C4-2B (cell line): ENCODE results near the gene CACNG7.

Experiments
- H3K27ac ChIP-seq: fragments of 450-650 bp; 2 replicates; pipeline ENCODE4 v1.5.1; 2017
- ZFX ChIP-seq: fragments of 450-650 bp; IDR thresholded peaks from 2 replicates; pipeline ENCODE4 v1.6.1; 2017
- TF ChIP-seq, protein P1 (sequence below): fragments of 450-650 bp; conservative IDR thresholded peaks from 2 replicates; pipeline ENCODE4 v1.5.1; 2017; ENCODE audit warnings: mild to moderate bottlenecking

CACNG7 gene

DNA sequence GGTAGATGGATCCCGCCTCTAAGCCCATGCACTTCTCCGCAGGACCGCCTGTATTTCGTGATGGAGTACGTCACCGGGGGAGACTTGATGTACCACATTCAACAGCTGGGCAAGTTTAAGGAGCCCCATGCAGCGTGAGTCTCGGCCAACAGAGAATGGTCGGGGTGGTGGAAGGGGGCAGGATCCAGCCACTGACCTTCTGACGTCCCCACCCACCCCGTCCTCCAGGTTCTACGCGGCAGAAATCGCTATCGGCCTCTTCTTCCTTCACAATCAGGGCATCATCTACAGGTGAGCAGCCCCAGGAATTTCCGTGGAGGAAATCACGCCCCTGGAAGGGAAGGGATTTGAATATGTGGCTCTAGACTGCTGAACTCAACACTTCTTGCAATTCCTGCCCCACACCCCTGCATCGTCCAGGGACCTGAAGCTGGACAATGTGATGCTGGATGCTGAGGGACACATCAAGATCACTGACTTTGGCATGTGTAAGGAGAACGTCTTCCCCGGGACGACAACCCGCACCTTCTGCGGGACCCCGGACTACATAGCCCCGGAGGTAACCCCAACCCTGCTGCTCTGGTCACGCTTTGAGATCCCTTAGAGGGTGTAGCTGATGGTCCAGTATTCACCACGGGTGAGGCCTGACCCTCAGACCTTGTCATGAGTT is 8.8 kb upstream of the CACNG7 start:
- no peak for TF ChIP-seq ZFX
- TF ChIP-seq, protein P1, sequence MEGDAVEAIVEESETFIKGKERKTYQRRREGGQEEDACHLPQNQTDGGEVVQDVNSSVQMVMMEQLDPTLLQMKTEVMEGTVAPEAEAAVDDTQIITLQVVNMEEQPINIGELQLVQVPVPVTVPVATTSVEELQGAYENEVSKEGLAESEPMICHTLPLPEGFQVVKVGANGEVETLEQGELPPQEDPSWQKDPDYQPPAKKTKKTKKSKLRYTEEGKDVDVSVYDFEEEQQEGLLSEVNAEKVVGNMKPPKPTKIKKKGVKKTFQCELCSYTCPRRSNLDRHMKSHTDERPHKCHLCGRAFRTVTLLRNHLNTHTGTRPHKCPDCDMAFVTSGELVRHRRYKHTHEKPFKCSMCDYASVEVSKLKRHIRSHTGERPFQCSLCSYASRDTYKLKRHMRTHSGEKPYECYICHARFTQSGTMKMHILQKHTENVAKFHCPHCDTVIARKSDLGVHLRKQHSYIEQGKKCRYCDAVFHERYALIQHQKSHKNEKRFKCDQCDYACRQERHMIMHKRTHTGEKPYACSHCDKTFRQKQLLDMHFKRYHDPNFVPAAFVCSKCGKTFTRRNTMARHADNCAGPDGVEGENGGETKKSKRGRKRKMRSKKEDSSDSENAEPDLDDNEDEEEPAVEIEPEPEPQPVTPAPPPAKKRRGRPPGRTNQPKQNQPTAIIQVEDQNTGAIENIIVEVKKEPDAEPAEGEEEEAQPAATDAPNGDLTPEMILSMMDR: no peak
- H3K27ac ChIP-seq: no peak overlapping the region

- no peak overlapping the region for H3K27ac ChIP-seq
- TF ChIP-seq, protein P1: no peak
- no peak for TF ChIP-seq ZFX
Observed at GRCh38 chr19:53903055-53903680, 5.9 kb upstream of the CACNG7 start.

DNA sequence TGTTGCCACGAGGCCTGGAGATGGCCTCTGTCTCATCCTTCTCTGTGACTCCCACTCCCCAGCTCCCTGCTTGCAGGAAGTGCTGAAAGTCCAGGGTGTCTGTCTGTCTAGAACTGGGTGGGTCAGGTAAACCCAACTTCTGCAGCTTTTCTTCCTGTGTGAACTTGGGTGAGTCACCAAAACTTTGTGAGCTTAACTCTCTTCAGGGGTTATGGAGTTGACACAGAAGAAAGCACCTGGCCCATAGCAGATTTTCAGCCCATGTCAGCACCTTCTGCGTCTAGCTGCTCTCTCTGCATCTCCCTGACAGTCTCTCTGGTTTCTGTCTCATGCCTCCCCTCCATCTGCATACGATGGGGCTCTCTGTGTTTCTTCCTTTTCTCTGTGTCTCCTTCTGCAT is 4.2 kb upstream of the CACNG7 start:
- TF ChIP-seq, protein P1: no peak
- no peak for TF ChIP-seq ZFX
- H3K27ac ChIP-seq: no peak overlapping the region

- no peak for TF ChIP-seq ZFX
- TF ChIP-seq, protein P1: no peak
- H3K27ac ChIP-seq: no peak overlapping the region
Observed at GRCh38 chr19:53905787-53906186, 3.3 kb upstream of the CACNG7 start.

GRCh38 chr19:53906211-53907192 is 2.6 kb upstream of the CACNG7 start:
- TF ChIP-seq, protein P1: peak; percentile 92
- TF ChIP-seq ZFX: no peak
- no peak overlapping the region for H3K27ac ChIP-seq

GRCh38 chr19:53907193-53907581 is 1.9 kb upstream of the CACNG7 start:
- TF ChIP-seq ZFX: no peak
- TF ChIP-seq, protein P1: no peak; the same call in 1 of the 2 replicates
- no peak overlapping the region for H3K27ac ChIP-seq
